Neuronal stem cell (in vitro differentiated cells): Measurements from ENCODE around the gene CXCL13.
A peak's percentile ranks its signal among the peaks of the same experiment; 100 is the strongest.

Source experiments
- DNase-seq: peaks from one replicate; pipeline ENCODE4 v3.0.0-alpha.2; 2013; ENCODE audit warnings: low spot score
- H2AFZ ChIP-seq: one replicate; pipeline ENCODE4 v1.6.1; 2013; ENCODE audit warnings: mild to moderate bottlenecking, low read length, inconsistent platforms
- H2AK5ac ChIP-seq: 2 replicates; pipeline ENCODE4 v1.6.1; 2013; ENCODE audit warnings: low read depth, mild to moderate bottlenecking, inconsistent platforms, low read length, moderate library complexity, mixed read lengths
- H2BK120ac ChIP-seq: 2 replicates; pipeline ENCODE4 v1.6.1; 2013; ENCODE audit warnings: low read depth, mild to moderate bottlenecking, inconsistent platforms, low read length, moderate library complexity, mixed read lengths
- H2BK12ac ChIP-seq: one replicate; pipeline ENCODE4 v1.6.1; 2013; ENCODE audit warnings: low read length, inconsistent platforms
- H2BK15ac ChIP-seq: 2 replicates; pipeline ENCODE4 v1.6.1; 2013; ENCODE audit warnings: mild to moderate bottlenecking, low read length, inconsistent platforms, mixed read lengths
- H2BK5ac ChIP-seq: one replicate; pipeline ENCODE4 v1.6.1; 2013; ENCODE audit warnings: inconsistent platforms, mild to moderate bottlenecking, low read length, moderate library complexity
- H3K14ac ChIP-seq: one replicate; pipeline ENCODE4 v1.6.1; 2013; ENCODE audit warnings: low read length, inconsistent platforms
- H3K18ac ChIP-seq: 2 replicates; pipeline ENCODE4 v1.6.1; 2013; ENCODE audit warnings: low read length, inconsistent platforms
- H3K23ac ChIP-seq: 2 replicates; pipeline ENCODE4 v1.6.1; 2013; ENCODE audit warnings: low read depth, mild to moderate bottlenecking, mixed read lengths, low read length, inconsistent platforms; ENCODE audit not compliant: poor library complexity
- H3K27ac ChIP-seq: replicated peaks from 3 replicates; pipeline ENCODE4 v1.5.1; 2013; ENCODE audit warnings: low read length, inconsistent platforms
- H3K27me3 ChIP-seq, 3 experiments: 2 replicates each; pipeline ENCODE4 v1.6.1; 2013; ENCODE audit warnings: low read length in 3 of 3, mild to moderate bottlenecking in 2 of 3, inconsistent platforms in 1 of 3, low read depth in 1 of 3, mixed read lengths in 1 of 3, moderate library complexity in 1 of 3; ENCODE audit not compliant: control insufficient read depth in 3 of 3, insufficient read depth in 3 of 3
- H3K36me3 ChIP-seq, 2 donors: replicated peaks in 1 of 2; 2 replicates each; pipeline ENCODE4 v1.6.1; 2013; ENCODE audit warnings: low read length in 2 of 2; ENCODE audit not compliant: control insufficient read depth in 2 of 2, insufficient read depth in 2 of 2
- H3K4ac ChIP-seq: 2 replicates; pipeline ENCODE4 v1.6.1; 2013; ENCODE audit warnings: inconsistent platforms, mild to moderate bottlenecking, low read length, moderate library complexity
- H3K4me1 ChIP-seq, 2 donors: 1 replicate in 1 of 2; 2 replicates in 1 of 2; pipeline ENCODE4 v1.6.1; 2013; ENCODE audit warnings: low read length in 2 of 2, low read depth in 1 of 2; ENCODE audit not compliant: control insufficient read depth in 2 of 2, insufficient read depth in 1 of 2
- H3K4me2 ChIP-seq: one replicate; pipeline ENCODE4 v1.6.1; 2013; ENCODE audit warnings: mild to moderate bottlenecking, low read length, inconsistent platforms; ENCODE audit not compliant: insufficient read depth, poor library complexity, severe bottlenecking
- H3K4me3 ChIP-seq, 2 donors: 2 replicates each; pipeline ENCODE4 v1.5.1; 2013; ENCODE audit warnings: low read length in 2 of 2, mild to moderate bottlenecking in 2 of 2, inconsistent platforms in 1 of 2, moderate library complexity in 1 of 2
- H3K79me1 ChIP-seq: one replicate; pipeline ENCODE4 v1.6.1; 2013; ENCODE audit warnings: low read depth, mild to moderate bottlenecking, inconsistent platforms, low read length, moderate library complexity
- H3K9ac ChIP-seq: one replicate; pipeline ENCODE4 v1.6.1; 2013; ENCODE audit warnings: mild to moderate bottlenecking, low read depth, low read length, inconsistent platforms; ENCODE audit not compliant: poor library complexity
- H3K9me3 ChIP-seq, 2 donors: replicated peaks in 1 of 2; 2 replicates each; pipeline versions ENCODE3 to v1.6.1; 2013; ENCODE audit warnings: low read length in 2 of 2, mild to moderate bottlenecking in 2 of 2, inconsistent platforms in 1 of 2, low read depth in 1 of 2, mixed read lengths in 1 of 2, moderate library complexity in 1 of 2; ENCODE audit not compliant: control insufficient read depth in 2 of 2, insufficient read depth in 1 of 2
- H4K8ac ChIP-seq: one replicate; pipeline ENCODE4 v1.6.1; 2013; ENCODE audit warnings: low read depth, mild to moderate bottlenecking, inconsistent platforms, low read length, moderate library complexity
- H4K91ac ChIP-seq: one replicate; pipeline ENCODE4 v1.6.1; 2013; ENCODE audit warnings: low read length, low read depth, mild to moderate bottlenecking, inconsistent platforms; ENCODE audit not compliant: poor library complexity
- WGBS, 2 donors: extraction: QIAGEN DNeasy Blood & Tissue Kit; methylation state at CpG; one replicate each; pipeline ENCODE4 v1.1.7; 2013; ENCODE audit warnings: missing lambda C conversion rate in 2 of 2, mixed read lengths in 1 of 2; ENCODE audit not compliant: insufficient read length in 2 of 2, insufficient replicate concordance in 1 of 2; ENCODE audit errors: extremely low coverage in 2 of 2; 5-methylcytosine and 5-hydroxymethylcytosine counted together

CXCL13 gene

DNA sequence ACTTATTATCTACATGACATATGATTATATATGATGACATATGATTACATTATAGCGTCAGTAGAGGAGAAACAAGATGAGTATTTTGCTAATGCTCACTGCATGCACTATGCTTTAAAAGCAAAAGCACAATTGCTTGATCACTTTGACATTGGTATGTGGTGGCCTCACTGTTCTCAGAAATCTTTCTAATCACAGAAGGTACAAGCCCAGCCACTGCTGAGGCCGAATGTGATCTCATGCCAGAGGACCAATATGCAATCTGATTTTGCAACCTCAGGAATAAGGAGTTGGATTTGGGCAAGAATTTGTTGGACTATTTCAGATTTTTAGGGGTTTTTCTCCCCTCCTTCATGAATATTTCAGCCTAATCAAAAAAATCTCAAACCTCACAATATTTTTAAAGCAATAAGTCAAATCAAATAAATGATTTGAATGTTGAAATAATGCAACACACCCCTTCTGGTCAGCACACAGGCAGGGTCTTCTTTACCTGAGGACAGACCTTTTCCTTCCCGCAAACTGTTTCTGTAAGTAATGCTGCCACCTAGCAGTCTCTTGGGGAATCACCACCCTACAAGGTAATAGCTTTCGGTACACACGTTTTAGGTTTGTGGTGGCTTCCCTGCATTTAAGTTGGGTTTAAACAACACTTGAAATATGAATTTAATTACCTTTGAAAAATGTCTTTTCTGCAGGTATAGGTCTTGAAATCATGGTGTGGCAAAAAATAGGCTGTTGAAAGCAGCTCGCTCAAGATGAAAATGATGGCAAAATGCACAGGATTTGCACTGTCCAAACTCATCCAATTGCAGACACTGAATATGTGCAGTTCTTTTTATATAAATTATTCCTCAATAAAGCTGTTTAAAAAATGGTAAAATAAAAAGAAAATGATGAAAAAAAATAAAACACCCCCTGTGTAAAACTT is 4.8 kb upstream of the CXCL13 start:
- Histone ChIP-seq H2BK120ac (no peak overlapping the region), H3K27ac (no peak overlapping the region), H3K4me3 (no peak overlapping the region), H3K14ac (no peak overlapping the region), H2AK5ac (no peak overlapping the region), H2AFZ (no peak overlapping the region), H3K4me2 (no peak overlapping the region), H3K4me1 (no peaks in the 10 kb centered on the region), H3K18ac (no peak overlapping the region), H4K8ac (no peak overlapping the region), H3K27me3 (peaks cover 0 to 15% (median 0%) of the 10 kb centered on the region in 3 experiments), H4K91ac (no peak overlapping the region), H2BK15ac (no peak overlapping the region), H3K36me3 (no peaks in the 10 kb centered on the region), H3K4ac (no peak overlapping the region), H3K9me3 (no peaks in the 10 kb centered on the region), H2BK12ac (no peak overlapping the region), H2BK5ac (no peak overlapping the region), H3K9ac (no peak overlapping the region), H3K23ac (no peak overlapping the region), H3K79me1 (no peaks in the 10 kb centered on the region)
- DNase-seq = peak; percentile 18
- no CpG with 5 or more reads among the region's 6 CpGs for WGBS, 2 donors

DNA sequence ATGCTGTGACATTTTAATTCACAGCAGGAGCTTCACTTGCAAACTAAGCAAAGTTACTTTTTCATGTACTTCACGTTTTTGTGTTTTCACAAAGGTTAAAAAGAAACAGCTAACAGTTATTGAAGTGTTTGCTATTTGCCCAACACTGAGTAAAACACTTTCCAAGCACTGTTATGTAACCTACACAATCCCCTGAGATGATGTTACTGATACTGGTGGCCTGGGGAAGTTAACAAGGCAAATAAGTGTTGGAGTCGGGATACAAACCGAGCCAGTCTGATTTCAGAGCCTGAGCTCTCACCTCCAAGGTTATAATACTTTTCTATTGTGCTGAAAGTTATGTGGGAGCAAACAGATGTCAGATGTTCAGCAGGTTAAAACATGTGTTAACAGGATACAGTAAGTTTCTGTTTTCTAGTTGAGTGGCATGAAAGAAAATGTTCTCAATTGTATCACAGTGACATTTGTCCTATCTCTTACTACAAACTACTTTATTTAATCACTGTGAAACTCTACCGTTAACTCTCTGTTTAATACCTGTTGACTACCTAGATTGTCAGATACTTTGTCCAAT is 3.9 kb upstream of the CXCL13 start:
- no CpG with 5 or more reads among the region's 4 CpGs for WGBS, 2 donors
- no peak for DNase-seq

DNA sequence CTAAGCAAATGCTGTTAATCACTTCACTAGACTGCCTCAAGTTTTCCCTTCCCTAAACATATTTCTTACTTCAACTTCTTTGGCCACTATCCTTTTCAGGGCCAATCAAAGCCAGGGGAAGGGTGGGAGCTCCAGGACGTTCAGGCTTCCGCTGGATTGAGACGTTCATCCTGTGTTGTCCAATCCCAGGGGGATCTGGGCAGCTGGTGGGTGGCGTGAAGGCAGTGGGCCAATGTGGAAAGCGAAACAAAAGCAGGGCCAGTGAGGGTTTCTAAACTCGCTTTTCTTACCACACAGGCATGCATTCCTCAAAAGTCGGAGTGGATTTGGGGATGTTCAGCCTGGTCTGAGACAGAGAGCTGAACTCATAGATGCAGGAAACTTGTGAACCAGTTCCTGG is 7.6 kb downstream of the CXCL13 start:
- Histone ChIP-seq H3K4me2 (no peak overlapping the region), H2AFZ (peak overlapping the region; percentile 9), H2AK5ac (no peak overlapping the region), H3K27me3 (no peaks in the 10 kb centered on the region), H3K4me1 (no peaks in the 10 kb centered on the region), H3K4ac (no peak overlapping the region), H4K8ac (no peak overlapping the region), H3K79me1 (no peaks in the 10 kb centered on the region), H3K18ac (no peak overlapping the region), H3K23ac (no peak overlapping the region), H2BK5ac (no peak overlapping the region), H3K36me3 (no peaks in the 10 kb centered on the region), H3K9ac (no peak overlapping the region), H3K4me3 (no peak overlapping the region), H4K91ac (no peak overlapping the region), H3K14ac (peak overlapping the region; percentile 77), H2BK12ac (no peak overlapping the region), H2BK15ac (no peak overlapping the region), H3K9me3 (no peaks in the 10 kb centered on the region), H3K27ac (no peak overlapping the region), H2BK120ac (no peak overlapping the region)
- no peak for DNase-seq
- WGBS, 2 donors = no CpG with 5 or more reads among the region's 7 CpGs

More for the DNA sequence above, 3.9 kb upstream of the CXCL13 start:
- no peak overlapping the region for H3K27ac ChIP-seq
- H4K91ac ChIP-seq = no peak overlapping the region
- H2BK15ac ChIP-seq = no peak overlapping the region
- no peak overlapping the region for H2AFZ ChIP-seq
- H2BK120ac ChIP-seq = no peak overlapping the region
- H3K36me3 ChIP-seq = no peaks in the 10 kb centered on the region
- H2BK12ac ChIP-seq = no peak overlapping the region
- no peak overlapping the region for H3K4me3 ChIP-seq
- no peaks in the 10 kb centered on the region for H3K4me1 ChIP-seq
- H3K4ac ChIP-seq = no peak overlapping the region
- H3K9me3 ChIP-seq = no peaks in the 10 kb centered on the region
- no peak overlapping the region for H2BK5ac ChIP-seq
- H3K27me3 ChIP-seq = peaks cover 0 to 15% (median 0%) of the 10 kb centered on the region in 3 experiments
- no peak overlapping the region for H3K14ac ChIP-seq
- no peaks in the 10 kb centered on the region for H3K79me1 ChIP-seq
- no peak overlapping the region for H3K9ac ChIP-seq
- H3K18ac ChIP-seq = no peak overlapping the region
- no peak overlapping the region for H2AK5ac ChIP-seq
- no peak overlapping the region for H3K23ac ChIP-seq
- H4K8ac ChIP-seq = no peak overlapping the region
- H3K4me2 ChIP-seq = no peak overlapping the region

DNA sequence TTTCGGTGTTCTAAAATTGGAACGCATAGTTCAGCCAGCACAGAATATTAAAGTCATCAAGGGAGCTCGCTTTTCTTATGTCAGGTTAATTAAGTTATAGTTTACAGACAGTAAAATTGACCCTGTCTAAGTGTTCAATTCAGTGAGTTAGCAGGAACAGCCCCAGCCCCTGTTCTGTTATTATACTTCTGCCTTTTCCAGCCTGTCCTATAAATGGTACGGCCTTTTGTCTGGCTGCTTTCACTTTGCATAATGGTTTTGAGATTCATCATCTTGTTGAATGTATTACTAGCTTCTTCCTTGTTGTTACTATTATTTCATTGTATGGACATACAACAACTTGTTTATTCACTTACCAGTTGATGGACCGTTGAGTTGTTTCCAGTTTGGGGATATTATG is 9.5 kb downstream of the CXCL13 start:
- Histone ChIP-seq H3K9ac (no peak overlapping the region), H3K23ac (no peak overlapping the region), H3K18ac (no peak overlapping the region), H3K14ac (no peak overlapping the region), H2BK120ac (no peak overlapping the region), H3K4me1 (no peaks in the 10 kb centered on the region), H3K9me3 (no peaks in the 10 kb centered on the region), H4K8ac (no peak overlapping the region), H2BK5ac (no peak overlapping the region), H2AK5ac (no peak overlapping the region), H3K4me3 (no peak overlapping the region), H3K4me2 (no peak overlapping the region), H2BK12ac (no peak overlapping the region), H3K4ac (no peak overlapping the region), H3K27ac (no peak overlapping the region), H2BK15ac (no peak overlapping the region), H3K27me3 (peaks cover 0 to 5% (median 0%) of the 10 kb centered on the region in 3 experiments), H3K36me3 (no peaks in the 10 kb centered on the region), H4K91ac (no peak overlapping the region), H3K79me1 (no peaks in the 10 kb centered on the region), H2AFZ (no peak overlapping the region)
- no CpG with 5 or more reads among the region's 5 CpGs for WGBS, 2 donors
- DNase-seq = no peak
